WERI-Rb-1 (cell line): ENCODE measurements around the gene NAA16.

Experiments used
- DNase-seq: peaks from one replicate; pipeline ENCODE4 v3.0.0-alpha.2; 2020
- H3K27ac ChIP-seq: fragments of 250-450 bp; sonication (Bioruptor Pico); 2 replicates; pipeline ENCODE4 v1.5.1; 2020; ENCODE audit warnings: mild to moderate bottlenecking, moderate library complexity
- H3K27me3 ChIP-seq: fragments of 250-450 bp; sonication (Bioruptor Pico); 2 replicates; pipeline ENCODE4 v1.5.1; 2021; ENCODE audit warnings: mild to moderate bottlenecking, low read depth, moderate library complexity; ENCODE audit not compliant: insufficient read depth, severe bottlenecking
- H3K36me3 ChIP-seq: fragments of 250-450 bp; sonication (Bioruptor Pico); 2 replicates; pipeline ENCODE4 v1.5.1; 2020; ENCODE audit warnings: mild to moderate bottlenecking, moderate library complexity
- H3K4me3 ChIP-seq: 2 replicates; pipeline ENCODE4 v1.5.1; 2011; ENCODE audit warnings: low read depth, mild to moderate bottlenecking, control low read depth, low read length
- H3K9me3 ChIP-seq: fragments of 250-450 bp; sonication (Bioruptor Pico); 2 replicates; pipeline ENCODE4 v1.5.1; 2021; ENCODE audit warnings: mild to moderate bottlenecking, moderate library complexity; ENCODE audit not compliant: severe bottlenecking
- CTCF ChIP-seq: IDR thresholded peaks from 2 replicates; pipeline ENCODE4 v1.5.1; 2011; ENCODE audit warnings: low read depth, mild to moderate bottlenecking, control low read depth, inconsistent platforms, low read length

NAA16 gene

GRCh38 chr13:41296879-41297646 lies 14.0 kb upstream of the NAA16 start:
- TF ChIP-seq CTCF = no peak

GRCh38 chr13:41299316-41300094 lies 11.6 kb upstream of the NAA16 start:
- no peaks in the 10 kb centered on the region for H3K36me3 ChIP-seq
- TF ChIP-seq CTCF = no peak
- no peaks in the 10 kb centered on the region for H3K27me3 ChIP-seq
- no peak for DNase-seq
- H3K4me3 ChIP-seq = no peak overlapping the region
- no peaks in the 10 kb centered on the region for H3K9me3 ChIP-seq
- no peak overlapping the region for H3K27ac ChIP-seq

More at GRCh38 chr13:41296879-41297646, 14.0 kb upstream of the NAA16 start:
- H3K27me3 ChIP-seq = no peaks in the 10 kb centered on the region
- no peaks in the 10 kb centered on the region for H3K36me3 ChIP-seq
- no peak for DNase-seq
- H3K27ac ChIP-seq = no peak overlapping the region
- H3K4me3 ChIP-seq = no peak overlapping the region
- no peaks in the 10 kb centered on the region for H3K9me3 ChIP-seq

- no peaks in the 10 kb centered on the region for H3K27me3 ChIP-seq
- H3K27ac ChIP-seq = no peak overlapping the region
- no peak for DNase-seq
- TF ChIP-seq CTCF = no peak
- no peak overlapping the region for H3K4me3 ChIP-seq
- no peaks in the 10 kb centered on the region for H3K9me3 ChIP-seq
- no peaks in the 10 kb centered on the region for H3K36me3 ChIP-seq
Observed at GRCh38 chr13:41302743-41303142, 8.3 kb upstream of the NAA16 start.

GRCh38 chr13:41304551-41304950 lies 6.5 kb upstream of the NAA16 start:
- no peak overlapping the region for H3K27ac ChIP-seq
- no peaks in the 10 kb centered on the region for H3K36me3 ChIP-seq
- no peak overlapping the region for H3K4me3 ChIP-seq
- H3K27me3 ChIP-seq = no peaks in the 10 kb centered on the region
- no peaks in the 10 kb centered on the region for H3K9me3 ChIP-seq
- no peak for DNase-seq
- no peak for TF ChIP-seq CTCF

- Histone ChIP-seq H3K36me3 (peaks cover 4% of the 10 kb centered on the region; the same call in 1 of the 2 replicates), H3K9me3 (no peaks in the 10 kb centered on the region), H3K27ac (no peak overlapping the region), H3K27me3 (no peaks in the 10 kb centered on the region), H3K4me3 (no peak overlapping the region)
- no peak for DNase-seq
- TF ChIP-seq CTCF = no peak
Observed at GRCh38 chr13:41306271-41307145, 4.6 kb upstream of the NAA16 start.
